Heart left ventricle (tissue), 16 donors: ENCODE data around the gene STARD9. TPM values are rescaled to one million over a fixed set of nuclear protein-coding genes. Genes with fewer than 3 reads are reported as not detected.

Experiments
- ATAC-seq, 4 donors: fragments of 200-7000 bp; cut with Tn5 transposase; one replicate each; pipeline ENCODE4 v1.9.1; 2020 to 2022; ENCODE audit warnings: moderate library complexity in 4 of 4, mild to moderate bottlenecking in 3 of 4, moderate number of reproducible peaks in 1 of 4
- DNase-seq, 5 donors: peaks; one replicate each; pipeline ENCODE4 v3.0.0-alpha.2; 2020
- H3K27ac ChIP-seq, 12 donors: fragments of 200-600 bp; sonication (generic) in 4 of 12; one replicate each; pipeline versions ENCODE4 v1.5.0 to v1.8.0; 2016 to 2022; ENCODE audit warnings: mild to moderate bottlenecking in 2 of 12
- H3K27me3 ChIP-seq, 9 donors: fragments of 200-600 bp; sonication (generic) in 2 of 9; one replicate each; pipeline versions ENCODE4 v1.5.1 to v1.8.0; 2016 to 2022; ENCODE audit warnings: mild to moderate bottlenecking in 3 of 9
- H3K36me3 ChIP-seq, 9 donors: fragments of 200-600 bp; sonication (generic) in 2 of 9; one replicate each; pipeline versions ENCODE4 v1.5.0 to v1.8.0; 2018 to 2022; ENCODE audit warnings: mild to moderate bottlenecking in 2 of 9
- H3K4me1 ChIP-seq, 12 donors: fragments of 200-600 bp; sonication (generic) in 4 of 12; one replicate each; pipeline versions ENCODE4 v1.5.0 to v1.8.0; 2016 to 2022; ENCODE audit warnings: mild to moderate bottlenecking in 3 of 12
- H3K4me3 ChIP-seq, 12 donors: fragments of 200-600 bp; sonication (generic) in 4 of 12; one replicate each; pipeline versions ENCODE4 v1.5.0 to v1.8.0; 2017 to 2022; ENCODE audit warnings: mild to moderate bottlenecking in 9 of 12, moderate library complexity in 4 of 12
- H3K9me3 ChIP-seq, 12 donors: fragments of 200-600 bp; sonication (generic) in 4 of 12; one replicate each; pipeline versions ENCODE4 v1.5.0 to v1.8.0; 2016 to 2022; ENCODE audit warnings: mild to moderate bottlenecking in 1 of 12
- CTCF ChIP-seq, 12 donors: fragments of 200-600 bp; sonication (generic) in 4 of 12; IDR thresholded peaks; one replicate each; pipeline versions ENCODE4 v1.5.0 to v1.8.0; 2018 to 2022; ENCODE audit warnings: antibody characterized with exemption in 12 of 12, mild to moderate bottlenecking in 5 of 12
- POLR2A ChIP-seq, 2 donors: fragments of 450-650 bp; IDR thresholded peaks; one replicate each; pipeline ENCODE4 v1.6.1; 2017; ENCODE audit warnings: antibody characterized with exemption in 2 of 2, mild to moderate bottlenecking in 2 of 2, moderate library complexity in 2 of 2
- WGBS, 4 donors: extraction: QIAGEN DNeasy Blood & Tissue Kit in 2 of 4; methylation state at CpG; one replicate each; pipeline versions ENCODE4 v1.1.5 to v1.1.7; 2013 to 2018; 5-methylcytosine and 5-hydroxymethylcytosine counted together
- intact Hi-C, 10 donors: fragments of 100-400 bp; cut with DNase I; formaldehyde crosslinking; loops; one replicate each; pipeline versions ENCODE4 v1.11.1 to v1.14.2; 2022
- polyA plus RNA-seq, 2 donors: library from polyadenylated mRNA; stranded (reverse); fragments of 200-250 nt; gene quantifications; one replicate each; pipeline ENCODE4 v1.2.3, GENCODE V29; 2013
- total RNA-seq, 9 donors: library from RNA; depleted of rRNA in 2 of 9; stranded (reverse); fragments of >200 nt in 2 of 9; fragmentation: NEBNext Ultra II Directional in 3 of 9; extraction: Animal tissue kit (Norgen Biotek cat#: 25700) in 3 of 9; gene quantifications; one replicate each; pipeline versions ENCODE4 v1.1.0 to v1.2.4, GENCODE V29; 2016 to 2023
- donor health status: ischemic (EF 13 %, LVEDD 7.1; RV severe dilation, severe dysfunction).
- donor health status: healthy with polysubstance abuse.
- donor health status: DM: no; HTN: yes; CAD: no.
- donor health status: DM: no; HTN: no; CAD: no.
- donor health status: ischemic (EF 25% LVEDD 6.9; RV normal size, moderate dysfunction).
- donor health status: ischemic (EF 25% LVEDD 5.7; RV mildly dilated, moderate dysfunction).
- donor health status: healthy.
- donor health status: DM: yes; HTN: yes; CAD: no.
- donor health status: ischemic (EF 35%, LVEDD 5.7; RV mildly dilated, moderate dysfunction).
- donor health status: nonischemic (EF 11% LVEDD 7.7; RV severe dilation, severe dysfunction).
- donor health status: DM: yes; HTN: yes; CAD: no.
- donor health status: PGD.
- donor health status: ischemic (EF 29% LVEDD 5.4; RV normal size, mild dysfunction).
- donor health status: nonischemic (EF 23%, LVEDD 6.1; RV moderate dilation, normal function).

The STARD9 gene
- total and polyA plus RNA-seq, 11 donors, result 3.7 to 11.1 (median 8.0) TPM

DNA sequence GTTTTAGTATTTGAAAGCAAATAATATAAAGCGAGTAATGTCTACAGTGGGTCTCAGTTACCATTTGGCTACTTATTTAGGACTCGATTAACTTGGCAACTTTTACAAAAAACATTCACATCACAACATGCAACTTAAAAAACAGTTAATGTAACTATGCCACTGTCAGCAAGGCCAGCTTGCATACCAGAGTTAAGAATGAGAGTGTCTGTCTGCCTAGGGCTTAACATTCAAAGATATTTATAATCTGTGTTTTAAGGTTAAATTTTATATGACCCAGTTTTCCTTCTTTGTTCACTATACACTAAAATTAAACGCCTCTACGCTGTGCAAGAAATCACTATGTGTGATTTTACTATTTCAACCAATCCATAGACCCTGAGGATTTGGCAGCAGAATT lies 166.7 kb downstream of the STARD9 start:
- peaks cover 0 to 31% (median 16%) of the 10 kb centered on the region in 9 donors for H3K36me3 ChIP-seq
- TF ChIP-seq POLR2A (IDR thresholded peaks at IDR 0.05) (no peak), CTCF (IDR thresholded peaks at IDR 0.05) (no peak)
- ATAC-seq, result no peak
- H3K27ac ChIP-seq, result no peak overlapping the region
- peaks cover 0 to 18% (median 6%) of the 10 kb centered on the region in 12 donors for H3K4me1 ChIP-seq
- 71 to 81% (median 78%) methylated on average over 4 of the region's 4 CpGs for WGBS, 4 donors
- no peaks in the 10 kb centered on the region for H3K9me3 ChIP-seq
- no peaks in the 10 kb centered on the region for H3K27me3 ChIP-seq
- DNase-seq, result no peak
- no peak overlapping the region for H3K4me3 ChIP-seq
- intact Hi-C loops, result no loop called here

- H3K4me1 ChIP-seq, result peaks cover 0 to 11% (median 0%) of the 10 kb centered on the region in 12 donors
- no peak overlapping the region for H3K27ac ChIP-seq
- H3K4me3 ChIP-seq, result no peak overlapping the region
- 87 to 95% (median 93%) methylated on average over 1 of the region's 1 CpG for WGBS, 4 donors
- ATAC-seq, result no peak
- intact Hi-C loops, result no loop called here
- TF ChIP-seq CTCF (IDR thresholded peaks at IDR 0.05) (no peak), POLR2A (IDR thresholded peaks at IDR 0.05) (no peak)
- DNase-seq, result no peak
- H3K9me3 ChIP-seq, result no peaks in the 10 kb centered on the region
- H3K27me3 ChIP-seq, result no peaks in the 10 kb centered on the region
- H3K36me3 ChIP-seq, result peaks cover 0 to 31% (median 17%) of the 10 kb centered on the region in 9 donors
Observed at GRCh38 chr15:42744195-42744594, 168.8 kb downstream of the STARD9 start.

- DNase-seq (no peak), ATAC-seq (no peak)
- Histone ChIP-seq H3K36me3 (peaks cover 0 to 59% (median 42%) of the 10 kb centered on the region in 9 donors), H3K27ac (no peak overlapping the region), H3K27me3 (no peaks in the 10 kb centered on the region), H3K4me3 (no peak overlapping the region), H3K9me3 (peaks cover 0 to 19% (median 1%) of the 10 kb centered on the region in 12 donors), H3K4me1 (no peaks in the 10 kb centered on the region)
- 82 to 100% (median 94%) methylated on average over 1 of the region's 1 CpG for WGBS, 4 donors
- TF ChIP-seq POLR2A (IDR thresholded peaks at IDR 0.05) (no peak), CTCF (IDR thresholded peaks at IDR 0.05) (no peak)
- intact Hi-C loops, result no loop called here
Observed at GRCh38 chr15:42749266-42749665, 173.9 kb downstream of the STARD9 start.

- Histone ChIP-seq H3K27me3 (no peaks in the 10 kb centered on the region), H3K27ac (no peak overlapping the region), H3K36me3 (peaks cover 0 to 48% (median 34%) of the 10 kb centered on the region in 9 donors), H3K9me3 (peaks cover 0 to 19% (median 1%) of the 10 kb centered on the region in 12 donors), H3K4me1 (no peaks in the 10 kb centered on the region), H3K4me3 (no peak overlapping the region)
- intact Hi-C loops, result no loop called here
- 93 to 99% (median 97%) methylated on average over 2 of the region's 2 CpGs for WGBS, 4 donors
- no peak for DNase-seq
- ATAC-seq, result no peak
- TF ChIP-seq POLR2A (IDR thresholded peaks at IDR 0.05), result no peak
- no peak for TF ChIP-seq CTCF (IDR thresholded peaks at IDR 0.05)
Observed at GRCh38 chr15:42750306-42750705, 174.9 kb downstream of the STARD9 start.
